ENCODE results near the gene SCLY.
A peak's percentile ranks its signal among the peaks of the same experiment; 100 is the strongest.

SCLY gene

DNA sequence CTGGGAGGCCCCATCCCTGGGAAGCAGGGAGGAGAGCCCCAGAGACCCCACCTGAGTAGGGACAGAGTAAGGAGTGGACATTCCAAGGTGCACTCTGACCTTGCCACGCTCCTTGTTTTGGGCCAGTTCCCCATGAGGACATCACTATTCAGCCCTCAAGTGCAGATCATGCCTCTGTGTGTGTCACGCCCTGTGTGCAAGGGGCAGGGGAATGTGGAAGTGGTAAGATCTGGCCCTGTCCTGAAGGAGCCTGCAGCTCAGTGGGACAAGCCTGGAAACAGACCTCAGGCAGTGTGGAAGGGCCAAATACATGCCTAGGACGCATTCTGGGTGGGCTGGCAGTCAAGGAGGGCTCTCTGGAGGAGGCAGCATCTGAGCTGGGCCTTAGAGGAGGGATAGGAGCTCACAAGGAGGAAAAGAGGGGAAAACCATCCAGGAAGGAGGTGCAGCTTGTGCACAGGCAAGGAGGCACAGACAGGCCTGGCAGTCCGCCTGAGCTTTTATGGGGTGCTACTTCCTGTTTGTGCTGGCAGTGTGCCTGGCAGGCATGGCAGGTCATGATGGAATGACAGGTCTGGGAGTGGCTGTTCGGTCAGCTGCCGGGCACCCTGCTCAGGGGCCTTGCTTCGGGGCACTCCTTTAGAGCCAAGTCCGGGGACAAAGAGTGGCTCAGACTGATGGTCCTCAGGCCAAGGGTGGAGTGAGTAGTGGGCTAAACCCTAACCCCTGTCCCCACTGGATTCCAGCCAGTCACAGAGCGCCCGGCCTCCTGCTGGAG is 80.9 kb downstream of the SCLY start:
- peak; percentile 14 for DNase-seq

DNA sequence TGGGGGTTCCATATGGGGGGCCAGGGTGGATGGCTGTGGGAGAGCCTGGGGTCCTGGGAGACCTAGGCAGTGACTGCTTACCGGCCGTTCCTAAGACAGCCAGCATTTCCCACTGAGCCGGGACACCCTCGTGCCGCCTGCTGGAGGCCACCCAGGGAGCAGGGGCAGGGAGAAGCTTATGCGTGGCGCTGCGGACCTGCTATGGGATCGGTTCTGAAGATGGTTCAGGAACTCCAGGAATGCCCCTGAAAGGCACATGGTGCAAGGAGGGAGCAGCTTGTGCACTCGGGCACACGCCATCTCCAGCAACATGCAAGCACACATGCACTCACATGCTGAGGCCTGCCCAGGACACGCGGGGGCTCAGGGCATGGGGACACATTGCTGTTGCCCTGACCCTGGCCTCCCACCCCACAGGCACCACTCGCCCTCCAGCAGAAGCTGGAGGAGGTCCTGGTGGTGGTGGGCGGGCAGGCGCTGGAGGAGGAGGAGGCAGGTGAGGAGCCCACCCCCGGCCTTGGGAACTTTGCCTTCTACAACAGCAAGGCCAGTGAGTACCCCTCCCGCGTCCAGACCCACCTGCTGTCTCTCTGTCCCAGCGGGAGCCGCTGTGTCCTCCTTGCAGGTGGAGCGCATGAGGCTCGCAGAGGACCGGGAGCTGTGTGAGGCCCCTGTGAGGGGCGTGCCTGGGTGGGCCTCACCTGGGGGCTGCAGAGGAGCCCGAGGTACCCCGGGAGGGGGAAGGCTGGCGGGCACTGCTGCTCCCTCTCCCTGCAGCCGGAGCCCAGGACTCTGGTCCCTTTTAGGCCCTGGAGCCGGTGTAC is 81.8 kb downstream of the SCLY start:
- DNase-seq, result no peak

DNA sequence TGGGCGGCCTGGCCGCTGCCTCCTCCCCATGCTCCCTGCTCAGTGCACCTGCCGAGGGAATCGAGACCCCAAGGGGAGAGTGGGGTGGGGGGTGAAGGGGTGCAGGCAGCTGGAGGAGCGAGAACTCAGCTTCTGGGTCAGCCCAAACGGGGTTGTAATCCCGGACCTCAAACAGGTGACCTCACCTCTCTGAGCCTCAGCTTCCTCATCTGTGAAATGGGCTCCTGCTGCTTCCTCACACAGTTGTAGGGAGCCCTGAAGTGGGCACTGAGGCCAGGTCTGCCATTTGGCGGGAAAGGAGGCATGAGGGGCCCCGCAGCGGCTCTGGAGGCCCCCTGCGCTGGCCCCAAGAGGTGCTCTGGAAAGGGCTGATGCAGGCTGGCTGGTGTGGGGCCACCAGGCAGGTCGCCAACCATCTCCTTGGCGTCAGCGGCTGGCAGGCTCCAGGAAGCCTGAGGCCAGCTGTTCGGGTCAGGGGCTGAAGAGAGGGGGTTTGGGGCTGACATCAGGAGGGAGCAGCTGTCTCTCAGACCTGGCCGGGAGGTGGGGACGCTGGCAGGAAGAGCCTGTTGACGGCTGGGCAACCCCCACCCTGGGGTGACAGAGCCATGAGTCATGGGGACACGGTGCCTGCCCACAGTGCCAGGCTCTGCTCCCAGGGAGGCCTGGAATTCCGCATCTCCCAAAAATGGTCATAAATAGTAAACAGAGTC is 82.6 kb downstream of the SCLY start:
- no peak for DNase-seq

DNA sequence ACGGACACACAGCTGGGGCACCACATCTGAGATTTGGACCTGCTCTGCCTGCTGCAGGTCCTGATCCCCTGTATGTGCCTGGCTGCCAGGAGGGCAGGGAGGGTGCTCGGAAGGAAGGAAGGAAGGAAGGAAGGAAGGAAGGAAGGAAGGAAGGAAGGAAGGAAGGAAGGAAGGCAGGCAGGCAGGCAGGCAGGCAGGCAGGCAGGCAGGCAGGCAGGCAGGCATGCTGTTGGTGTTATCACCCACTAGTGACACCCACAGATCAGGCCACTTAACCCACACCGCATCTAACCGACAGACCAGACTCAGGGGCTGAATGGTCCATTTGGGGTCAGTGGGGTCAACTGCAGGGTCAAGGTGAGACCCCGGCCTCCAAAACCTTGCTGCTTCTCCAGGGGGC is 83.5 kb downstream of the SCLY start:
- DNase-seq, result no peak

DNA sequence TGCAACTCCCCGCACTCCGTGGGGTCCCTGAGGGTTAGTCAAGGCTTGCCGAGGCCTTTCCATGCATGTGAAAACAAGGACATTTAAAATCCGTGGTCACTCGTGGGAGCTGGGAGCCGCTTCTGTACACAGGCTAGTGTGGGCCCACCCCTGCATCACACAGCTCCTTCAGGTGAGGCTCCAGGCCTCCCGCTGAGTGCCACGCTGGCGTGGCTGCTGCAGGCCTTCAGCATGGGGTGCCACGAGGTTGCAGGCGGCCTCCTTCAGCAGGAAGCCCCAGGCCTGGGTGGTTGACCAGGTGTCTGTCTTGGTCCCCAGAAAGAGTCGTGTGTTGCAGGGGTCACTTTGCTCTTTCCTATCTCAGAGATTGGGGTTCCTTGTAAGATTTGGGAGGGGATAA is 84.2 kb downstream of the SCLY start:
- no peak for DNase-seq

DNA sequence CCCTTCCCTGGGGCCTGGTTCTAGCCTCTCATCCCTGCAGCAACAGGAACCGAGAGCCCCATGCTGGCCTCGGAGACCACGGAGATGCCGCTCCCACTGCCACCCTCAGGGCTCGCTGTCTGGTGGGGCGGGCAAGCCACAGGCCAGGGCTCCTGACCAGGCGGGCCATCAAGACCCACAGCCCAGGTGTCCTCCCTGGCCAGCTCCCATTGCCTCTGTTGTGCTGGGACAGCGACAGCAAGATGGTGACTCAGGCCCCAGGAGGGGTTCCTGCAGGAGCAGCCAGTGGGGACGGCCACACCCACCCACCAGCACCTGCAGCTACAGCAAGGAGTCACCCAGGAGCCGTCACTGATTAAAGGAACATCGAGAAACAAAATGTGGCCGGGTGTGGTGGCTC is 85.0 kb downstream of the SCLY start:
- DNase-seq, result no peak

DNA sequence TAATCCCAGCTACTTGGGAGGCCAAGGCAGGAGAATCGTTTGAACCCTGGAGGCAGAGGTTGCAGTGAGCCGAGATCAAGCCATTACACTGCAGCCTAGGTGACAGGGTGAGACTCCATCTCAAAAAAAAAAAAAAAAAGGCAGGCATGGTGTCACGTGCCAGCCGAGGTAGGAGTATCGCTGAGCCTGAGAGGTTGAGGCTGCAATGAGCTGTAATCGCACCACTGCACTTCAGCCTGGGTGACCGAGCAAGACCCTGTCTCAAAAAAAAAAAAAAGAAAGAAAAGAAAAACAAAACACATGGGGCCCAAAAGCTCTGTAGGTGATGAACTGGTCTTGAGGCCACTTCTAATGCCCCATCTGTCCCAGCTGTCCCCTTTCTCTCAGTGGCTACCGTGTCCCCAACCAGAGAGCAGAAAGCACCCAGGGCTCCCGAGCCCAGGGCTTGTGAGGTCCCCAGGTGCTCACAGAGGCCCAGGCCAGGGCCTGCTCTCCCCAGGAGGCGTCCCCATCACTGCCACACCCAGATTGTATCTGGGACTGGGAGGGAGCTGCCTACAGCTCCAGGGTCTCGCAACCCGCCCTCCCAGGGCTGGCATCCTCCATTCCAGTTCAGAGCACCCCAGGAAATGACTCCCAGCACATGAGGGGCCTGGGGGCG is 86.2 kb downstream of the SCLY start:
- DNase-seq, result no peak

DNA sequence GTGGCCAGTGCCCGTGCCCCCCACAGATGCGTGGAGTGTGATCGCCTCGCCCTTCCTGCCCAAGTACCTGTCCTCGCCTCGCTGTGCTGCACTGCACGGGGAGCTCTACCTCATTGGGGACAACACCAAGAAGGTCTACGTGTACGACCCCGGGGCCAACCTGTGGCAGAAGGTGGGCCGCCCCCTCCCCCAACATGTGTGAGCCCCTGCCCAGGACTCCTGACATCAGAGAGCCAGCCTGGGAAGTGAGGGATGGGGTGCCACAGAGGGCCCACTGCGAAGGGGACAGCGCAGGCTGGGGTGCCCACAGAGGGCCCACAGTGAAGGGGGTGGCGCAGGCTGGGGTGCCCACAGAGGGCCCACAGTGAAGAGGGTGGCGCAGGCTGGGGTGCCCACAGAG is 88.2 kb downstream of the SCLY start:
- no peak for DNase-seq
